Retinal pigment epithelial cell (primary cell): Measurements from ENCODE around the gene HYOU1.
"Not testable (repeated sequence)": the region's sequence is repeated elsewhere in the genome, so short reads cannot be mapped to it uniquely, and the experiment has no call there.

Source experiments
- DNase-seq: peaks from one replicate; pipeline ENCODE4 v3.0.0-alpha.2; 2010; ENCODE audit warnings: low read depth
- H3K4me3 ChIP-seq: 2 replicates; pipeline ENCODE4 v1.5.1; 2011; ENCODE audit warnings: mild to moderate bottlenecking, low read length, control low read depth, moderate library complexity
- CTCF ChIP-seq: conservative IDR thresholded peaks from 2 replicates; pipeline ENCODE4 v1.5.1; 2011; ENCODE audit warnings: low read depth, low read length, control low read depth, inconsistent platforms

The HYOU1 gene

GRCh38 chr11:119049081-119049480 is 7.9 kb downstream of the HYOU1 start:
- no peak for DNase-seq
- TF ChIP-seq CTCF = no peak
- H3K4me3 ChIP-seq = no peak overlapping the region

- DNase-seq = no peak
- H3K4me3 ChIP-seq = no peak overlapping the region
These were observed 8.4 kb downstream of the HYOU1 start for GRCh38 chr11:119048644-119049043.

GRCh38 chr11:119047205-119047604 is 9.8 kb downstream of the HYOU1 start:
- no peak for DNase-seq
- H3K4me3 ChIP-seq = no peak overlapping the region
- no peak for TF ChIP-seq CTCF

More at GRCh38 chr11:119048644-119049043, 8.4 kb downstream of the HYOU1 start:
- no peak for TF ChIP-seq CTCF

GRCh38 chr11:119046489-119046888 is 10.5 kb downstream of the HYOU1 start:
- TF ChIP-seq CTCF = no peak
- no peak for DNase-seq
- no peak overlapping the region for H3K4me3 ChIP-seq

- H3K4me3 ChIP-seq = no peak overlapping the region
- peak; percentile 32 for TF ChIP-seq CTCF
- no peak for DNase-seq
These were observed 12.3 kb downstream of the HYOU1 start for GRCh38 chr11:119044708-119045107.

GRCh38 chr11:119042927-119043326 is 14.1 kb downstream of the HYOU1 start:
- H3K4me3 ChIP-seq = no peak overlapping the region
- DNase-seq = no peak
- no peak for TF ChIP-seq CTCF

GRCh38 chr11:119041821-119042514 is 15.0 kb downstream of the HYOU1 start:
- no peak for DNase-seq
- H3K4me3 ChIP-seq = no peak overlapping the region
- TF ChIP-seq CTCF = no peak

- not testable (repeated sequence) for DNase-seq, H3K4me3 ChIP-seq
These were observed 17.5 kb downstream of the HYOU1 start for GRCh38 chr11:119039471-119039870.
